ENCODE measurements around the gene ATP6V0A1.
"Not testable (repeated sequence)": the region's sequence is repeated elsewhere in the genome, so short reads cannot be mapped to it uniquely, and the experiment has no call there.

ATP6V0A1 gene

GRCh38 chr17:42438600-42439567, 19.8 kb upstream of the ATP6V0A1 start:
- DNase-seq = peak; percentile 46

GRCh38 chr17:42441371-42442195, 17.1 kb upstream of the ATP6V0A1 start:
- no peak for DNase-seq

- DNase-seq = peak; percentile 16
Measured at GRCh38 chr17:42442196-42442565, 16.5 kb upstream of the ATP6V0A1 start.

- not testable (repeated sequence) for DNase-seq
Measured at GRCh38 chr17:42449176-42449575, 9.5 kb upstream of the ATP6V0A1 start.

- not testable (repeated sequence) for DNase-seq
Measured at GRCh38 chr17:42449838-42450237, 8.8 kb upstream of the ATP6V0A1 start.

GRCh38 chr17:42451270-42451669, 7.4 kb upstream of the ATP6V0A1 start:
- not testable (repeated sequence) for DNase-seq

- no peak for DNase-seq
Measured at GRCh38 chr17:42453439-42453838, 5.2 kb upstream of the ATP6V0A1 start.

- DNase-seq = not testable (repeated sequence)
Measured at GRCh38 chr17:42454987-42455386, 3.7 kb upstream of the ATP6V0A1 start.

GRCh38 chr17:42456223-42457106, 2.2 kb upstream of the ATP6V0A1 start:
- DNase-seq = no peak

GRCh38 chr17:42457107-42457792, 1.4 kb upstream of the ATP6V0A1 start:
- no peak for DNase-seq

GRCh38 chr17:42459256-42459800, 650 bp downstream of the ATP6V0A1 start:
- peak; percentile 73 for DNase-seq

- peak; percentile 83 for DNase-seq
Measured at GRCh38 chr17:42459801-42460281, 1.2 kb downstream of the ATP6V0A1 start.

- no peak for DNase-seq
Measured at GRCh38 chr17:42460371-42460770, 1.7 kb downstream of the ATP6V0A1 start.

GRCh38 chr17:42463976-42464400, 5.3 kb downstream of the ATP6V0A1 start:
- DNase-seq = no peak

GRCh38 chr17:42467889-42468288, 9.2 kb downstream of the ATP6V0A1 start:
- no peak for DNase-seq

GRCh38 chr17:42472709-42473521, 14.2 kb downstream of the ATP6V0A1 start:
- no peak for DNase-seq

- DNase-seq = no peak
Measured at GRCh38 chr17:42474276-42474675, 15.6 kb downstream of the ATP6V0A1 start.

GRCh38 chr17:42475121-42475520, 16.4 kb downstream of the ATP6V0A1 start:
- no peak for DNase-seq

GRCh38 chr17:42475835-42476234, 17.2 kb downstream of the ATP6V0A1 start:
- no peak for DNase-seq

GRCh38 chr17:42476411-42476810, 17.7 kb downstream of the ATP6V0A1 start:
- no peak for DNase-seq

- DNase-seq = no peak
Measured at GRCh38 chr17:42477173-42477572, 18.5 kb downstream of the ATP6V0A1 start.

Data from NCI-H82 (cell line).